Mesendoderm (in vitro differentiated cells): ENCODE measurements around the gene VPS16.
A peak's percentile ranks its signal among the peaks of the same experiment; 100 is the strongest.

Experiments used
- DNase-seq: peaks from one replicate; pipeline ENCODE4 v3.0.0; 2013
- H2AK5ac ChIP-seq: 2 replicates; pipeline ENCODE4 v1.6.1; 2013; ENCODE audit warnings: low read length, inconsistent platforms
- H2BK120ac ChIP-seq: 2 replicates; pipeline ENCODE4 v1.6.1; 2013; ENCODE audit warnings: low read depth, mild to moderate bottlenecking, low read length, moderate library complexity, mixed read lengths
- H2BK15ac ChIP-seq: replicated peaks from 2 replicates; pipeline ENCODE4 v1.6.1; 2013; ENCODE audit warnings: low read depth, mild to moderate bottlenecking, moderate library complexity
- H2BK5ac ChIP-seq: 2 replicates; pipeline ENCODE4 v1.6.1; 2013; ENCODE audit warnings: low read length, inconsistent platforms
- H3K18ac ChIP-seq: 2 replicates; pipeline ENCODE4 v1.6.1; 2013; ENCODE audit warnings: mild to moderate bottlenecking, low read length, mixed read lengths
- H3K23ac ChIP-seq: one replicate; pipeline ENCODE4 v1.6.1; 2013; ENCODE audit warnings: low read length
- H3K27ac ChIP-seq: 2 replicates; pipeline ENCODE4 v1.5.1; 2013; ENCODE audit warnings: low read depth, mild to moderate bottlenecking, inconsistent platforms, low read length, moderate library complexity
- H3K27me3 ChIP-seq: 2 replicates; pipeline ENCODE4 v1.6.1; 2013; ENCODE audit warnings: low read length, control low read depth, mild to moderate bottlenecking, inconsistent platforms; ENCODE audit not compliant: insufficient read depth, poor library complexity
- H3K36me3 ChIP-seq: 2 replicates; pipeline ENCODE4 v1.6.1; 2013; ENCODE audit warnings: low read length, inconsistent platforms; ENCODE audit not compliant: control insufficient read depth, insufficient read depth
- H3K4ac ChIP-seq: one replicate; pipeline ENCODE4 v1.6.1; 2013; ENCODE audit warnings: low read depth, mild to moderate bottlenecking, low read length, moderate library complexity
- H3K4me1 ChIP-seq: 2 replicates; pipeline ENCODE4 v1.6.1; 2013; ENCODE audit warnings: low read depth, low read length, inconsistent platforms; ENCODE audit not compliant: control insufficient read depth
- H3K4me2 ChIP-seq: 2 replicates; pipeline ENCODE4 v1.6.1; 2013; ENCODE audit warnings: low read length
- H3K4me3 ChIP-seq: 2 replicates; pipeline ENCODE4 v1.5.1; 2013; ENCODE audit warnings: mild to moderate bottlenecking, low read length
- H3K56ac ChIP-seq: one replicate; pipeline ENCODE4 v1.6.1; 2013; ENCODE audit warnings: low read length
- H3K79me1 ChIP-seq: 2 replicates; pipeline ENCODE4 v1.6.1; 2013; ENCODE audit warnings: low read length, inconsistent platforms
- H3K79me2 ChIP-seq: 2 replicates; pipeline ENCODE4 v1.6.1; 2013; ENCODE audit warnings: mild to moderate bottlenecking, low read length; ENCODE audit not compliant: control insufficient read depth, insufficient read depth
- H3K9ac ChIP-seq: 2 replicates; pipeline ENCODE4 v1.6.1; 2013; ENCODE audit warnings: low read length, inconsistent platforms
- H4K5ac ChIP-seq: one replicate; pipeline ENCODE4 v1.6.1; 2013; ENCODE audit warnings: low read length
- H4K8ac ChIP-seq: one replicate; pipeline ENCODE4 v1.6.1; 2013; ENCODE audit warnings: low read depth, mild to moderate bottlenecking, control low read depth, low read length, moderate library complexity
- WGBS: extraction: QIAGEN DNeasy Blood & Tissue Kit; methylation state at CpG from one replicate; pipeline ENCODE4 v1.1.7; 2013; ENCODE audit warnings: low lambda C conversion rate, missing lambda C conversion rate; ENCODE audit not compliant: insufficient coverage; ENCODE audit errors: extremely low coverage; 5-methylcytosine and 5-hydroxymethylcytosine counted together

VPS16 gene

DNA sequence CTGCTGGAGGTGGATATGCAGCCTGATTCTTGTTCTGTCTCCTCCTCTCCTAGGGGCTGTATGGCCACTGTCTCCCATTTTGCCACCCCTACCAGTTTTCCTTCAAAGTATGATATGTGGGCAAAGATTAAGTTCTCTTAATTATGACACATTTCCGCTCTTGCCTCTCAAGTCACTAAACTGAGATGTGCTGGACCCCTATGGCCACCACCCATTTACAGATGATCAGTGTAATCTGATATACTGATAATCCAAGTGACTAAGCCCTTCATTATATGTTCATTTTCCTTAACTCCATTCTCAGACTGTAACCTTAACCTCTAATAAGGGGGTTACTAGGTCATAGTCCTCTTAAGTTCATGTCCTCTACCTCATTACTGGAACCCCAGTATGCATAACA, 26.5 kb upstream of the VPS16 start:
- Histone ChIP-seq H3K79me2 (no peaks in the 10 kb centered on the region), H2BK5ac (no peak overlapping the region), H3K36me3 (no peaks in the 10 kb centered on the region), H3K4me1 (no peaks in the 10 kb centered on the region), H4K8ac (no peak overlapping the region), H3K27ac (no peak overlapping the region), H3K9ac (no peak overlapping the region), H2BK120ac (no peak overlapping the region), H3K4me3 (no peak overlapping the region), H3K4ac (no peak overlapping the region), H3K56ac (no peak overlapping the region), H2BK15ac (no peak overlapping the region), H3K27me3 (no peaks in the 10 kb centered on the region), H3K79me1 (no peaks in the 10 kb centered on the region), H4K5ac (no peak overlapping the region), H3K23ac (no peak overlapping the region), H3K4me2 (no peak overlapping the region), H3K18ac (no peak overlapping the region), H2AK5ac (no peak overlapping the region)
- no CpG with 5 or more reads among the region's 1 CpG for WGBS
- peak; percentile 8 for DNase-seq

DNA sequence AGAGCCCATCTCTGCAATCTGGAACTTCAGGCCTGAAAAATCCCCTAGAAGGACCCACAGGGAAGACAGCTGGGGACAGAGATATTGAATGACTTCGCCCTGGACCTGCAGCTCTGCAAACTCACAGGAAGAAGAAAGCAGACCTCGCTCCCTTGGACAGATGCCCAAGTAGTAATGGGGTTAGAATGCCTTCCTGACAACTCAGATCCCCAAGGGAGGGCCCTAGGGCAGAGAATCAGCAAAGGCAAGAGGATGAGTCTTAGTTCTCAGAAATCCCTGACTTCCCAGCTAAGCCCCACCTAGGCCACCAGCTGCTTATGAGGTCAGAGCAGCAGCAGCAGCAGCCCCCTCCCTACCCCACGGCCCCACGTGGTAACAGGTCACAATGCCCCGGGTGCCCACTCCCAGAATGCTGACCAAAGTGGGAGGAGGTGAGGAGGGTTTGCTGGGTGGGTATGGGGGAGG, 25.9 kb upstream of the VPS16 start, which contains the start of gene C20orf141:
Gene C20orf141, plus strand, starts transcription at position 401 of the 465 bp plus-strand sequence. CDS start 198 bp downstream, outside the sequence.
- Histone ChIP-seq H2BK5ac (no peak within 1 kb of the TSS), H2AK5ac (no peak within 1 kb of the TSS), H3K79me1 (no peaks in the 10 kb centered on the region), H2BK120ac (no peak within 1 kb of the TSS), H3K4ac (no peak within 1 kb of the TSS), H3K4me1 (no peaks in the 10 kb centered on the region), H4K5ac (no peak within 1 kb of the TSS), H3K56ac (no peak within 1 kb of the TSS), H3K27me3 (no peaks in the 10 kb centered on the region), H3K4me3 (no peak within 1 kb of the TSS), H3K4me2 (no peak within 1 kb of the TSS), H3K9ac (no peak within 1 kb of the TSS), H3K79me2 (no peaks in the 10 kb centered on the region), H3K36me3 (no peaks in the 10 kb centered on the region), H3K27ac (no peak within 1 kb of the TSS), H3K18ac (no peak within 1 kb of the TSS), H3K23ac (no peak within 1 kb of the TSS), H4K8ac (no peak within 1 kb of the TSS), H2BK15ac (no peak within 1 kb of the TSS)
- WGBS, result no CpG with 5 or more reads among the region's 5 CpGs
- DNase-seq, result peak; percentile 57

DNA sequence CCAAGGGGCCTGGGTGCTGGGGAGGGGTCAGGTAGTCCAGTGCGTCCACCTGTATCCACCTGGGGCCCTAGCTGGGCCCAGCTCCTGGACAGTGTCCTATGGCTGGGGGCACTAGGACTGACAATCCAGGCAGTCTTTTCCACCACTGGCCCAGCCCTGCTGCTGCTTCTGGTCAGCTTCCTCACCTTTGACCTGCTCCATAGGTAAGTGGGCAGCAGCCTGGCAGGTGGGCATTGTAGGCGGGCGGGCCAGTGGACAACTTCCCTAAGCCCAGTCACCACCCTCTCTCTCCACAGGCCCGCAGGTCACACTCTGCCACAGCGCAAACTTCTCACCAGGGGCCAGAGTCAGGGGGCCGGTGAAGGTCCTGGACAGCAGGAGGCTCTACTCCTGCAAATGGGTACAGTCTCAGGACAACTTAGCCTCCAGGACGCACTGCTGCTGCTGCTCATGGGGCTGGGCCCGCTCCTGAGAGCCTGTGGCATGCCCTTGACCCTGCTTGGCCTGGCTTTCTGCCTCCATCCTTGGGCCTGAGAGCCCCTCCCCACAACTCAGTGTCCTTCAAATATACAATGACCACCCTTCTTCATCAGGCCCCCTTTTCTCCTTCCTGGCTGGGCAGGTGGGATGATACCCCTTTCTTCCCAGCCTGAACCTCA, 25.2 kb upstream of the VPS16 start:
- H2BK5ac ChIP-seq, result no peak overlapping the region
- H3K4me1 ChIP-seq, result no peaks in the 10 kb centered on the region
- no peak overlapping the region for H3K56ac ChIP-seq
- no peak overlapping the region for H3K4me3 ChIP-seq
- no peak overlapping the region for H3K4ac ChIP-seq
- no peak overlapping the region for H3K23ac ChIP-seq
- H3K27ac ChIP-seq, result no peak overlapping the region
- H4K8ac ChIP-seq, result no peak overlapping the region
- no peak overlapping the region for H2BK15ac ChIP-seq
- no peak overlapping the region for H4K5ac ChIP-seq
- no peak overlapping the region for H2BK120ac ChIP-seq
- H3K79me1 ChIP-seq, result no peaks in the 10 kb centered on the region
- H3K36me3 ChIP-seq, result no peaks in the 10 kb centered on the region
- H3K79me2 ChIP-seq, result no peaks in the 10 kb centered on the region
- no peak overlapping the region for H3K9ac ChIP-seq
- WGBS, result no CpG with 5 or more reads among the region's 8 CpGs
- no peak for DNase-seq
- H3K4me2 ChIP-seq, result no peak overlapping the region
- no peak overlapping the region for H2AK5ac ChIP-seq
- H3K18ac ChIP-seq, result no peak overlapping the region
- H3K27me3 ChIP-seq, result peaks cover 4% of the 10 kb centered on the region

DNA sequence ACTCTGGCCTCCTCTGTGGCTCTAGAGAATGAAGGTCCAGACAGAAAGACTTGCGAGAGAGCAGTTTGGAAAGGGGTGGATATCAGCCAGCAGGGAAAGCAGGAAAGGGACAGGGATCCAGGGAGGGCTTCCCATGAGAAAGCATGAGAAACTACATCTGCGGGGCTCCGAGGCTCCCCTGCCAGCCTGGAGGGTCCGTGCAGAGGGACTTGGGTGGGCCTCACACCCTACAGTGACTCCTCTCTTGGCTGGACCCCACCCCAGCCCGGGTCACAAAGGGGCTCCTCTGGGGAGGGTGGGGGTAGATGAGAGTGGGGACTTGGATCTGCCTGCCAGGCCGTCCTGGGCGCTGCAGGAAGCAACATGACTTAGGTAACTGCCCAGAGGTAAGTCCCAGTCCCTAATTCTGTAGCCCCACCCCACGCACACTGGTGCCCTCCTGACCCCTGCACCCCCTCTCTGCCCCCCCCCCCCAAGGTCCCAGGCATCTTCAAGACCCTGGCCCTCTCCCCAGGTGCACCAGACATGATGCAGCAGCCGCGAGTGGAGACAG, 24.4 kb upstream of the VPS16 start, which contains the start of gene TMEM239:
Gene TMEM239, plus strand, starts transcription at position 335 of the 553 bp plus-strand sequence. Its CDS starts 191 bp downstream, at position 526.
- WGBS, result no CpG with 5 or more reads among the region's 10 CpGs
- no peak within 1 kb of the TSS for H2BK5ac ChIP-seq
- DNase-seq, result no peak

DNA sequence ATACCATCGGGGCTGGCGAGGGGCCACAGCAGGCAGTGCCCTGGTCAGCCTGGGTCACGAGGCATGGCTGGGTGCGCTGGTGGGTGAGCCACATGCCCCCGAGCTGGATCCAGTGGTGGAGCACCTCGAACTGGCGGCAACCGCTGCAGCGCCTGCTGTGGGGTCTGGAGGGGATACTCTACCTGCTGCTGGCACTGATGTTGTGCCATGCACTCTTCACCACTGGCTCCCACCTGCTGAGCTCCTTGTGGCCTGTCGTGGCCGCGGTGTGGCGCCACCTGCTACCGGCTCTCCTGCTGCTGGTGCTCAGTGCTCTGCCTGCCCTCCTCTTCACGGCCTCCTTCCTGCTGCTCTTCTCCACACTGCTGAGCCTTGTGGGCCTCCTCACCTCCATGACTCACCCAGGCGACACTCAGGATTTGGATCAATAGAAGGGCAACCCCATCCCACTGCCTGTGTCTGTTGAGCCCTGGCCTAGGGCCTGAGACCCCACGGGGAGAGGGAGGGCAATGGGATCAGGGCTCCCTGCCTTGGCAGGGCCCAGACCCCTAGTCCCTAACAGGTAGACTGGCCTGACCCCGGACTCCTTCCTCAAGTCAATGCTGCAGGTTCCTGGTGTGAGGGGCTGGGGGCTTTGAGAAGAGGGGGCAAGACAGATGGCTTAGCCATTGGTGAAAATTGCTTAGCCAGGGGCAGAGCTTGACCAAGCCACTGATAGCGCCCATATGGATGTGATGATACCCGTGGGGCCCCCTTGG, 23.8 kb upstream of the VPS16 start:
- Histone ChIP-seq H3K36me3 (no peaks in the 10 kb centered on the region), H2AK5ac (no peak overlapping the region), H4K5ac (no peak overlapping the region), H3K4me2 (no peak overlapping the region), H3K27me3 (peaks cover 11% of the 10 kb centered on the region), H2BK15ac (no peak overlapping the region), H3K9ac (no peak overlapping the region), H3K56ac (no peak overlapping the region), H3K18ac (no peak overlapping the region), H3K79me2 (no peaks in the 10 kb centered on the region), H2BK120ac (no peak overlapping the region), H2BK5ac (no peak overlapping the region), H3K23ac (no peak overlapping the region), H4K8ac (no peak overlapping the region), H3K4ac (no peak overlapping the region), H3K79me1 (no peaks in the 10 kb centered on the region), H3K4me1 (no peaks in the 10 kb centered on the region), H3K4me3 (no peak overlapping the region), H3K27ac (no peak overlapping the region)
- DNase-seq, result no peak
- WGBS, result no CpG with 5 or more reads among the region's 20 CpGs

More for the DNA sequence above, 24.4 kb upstream of the VPS16 start, which contains the start of gene TMEM239:
- Histone ChIP-seq H3K4me2 (no peak within 1 kb of the TSS), H3K23ac (no peak within 1 kb of the TSS), H3K79me2 (no peaks in the 10 kb centered on the region), H3K4ac (no peak within 1 kb of the TSS), H2BK120ac (no peak within 1 kb of the TSS), H4K5ac (no peak within 1 kb of the TSS), H3K18ac (no peak within 1 kb of the TSS), H3K4me3 (no peak within 1 kb of the TSS), H3K79me1 (no peaks in the 10 kb centered on the region), H2AK5ac (no peak within 1 kb of the TSS), H3K36me3 (no peaks in the 10 kb centered on the region), H3K27me3 (peaks cover 7% of the 10 kb centered on the region), H3K56ac (no peak within 1 kb of the TSS), H2BK15ac (no peak within 1 kb of the TSS), H3K27ac (no peak within 1 kb of the TSS), H3K9ac (no peak within 1 kb of the TSS), H3K4me1 (no peaks in the 10 kb centered on the region), H4K8ac (no peak within 1 kb of the TSS)
